ENCODE data around the gene DUSP8.

DUSP8 gene

DNA sequence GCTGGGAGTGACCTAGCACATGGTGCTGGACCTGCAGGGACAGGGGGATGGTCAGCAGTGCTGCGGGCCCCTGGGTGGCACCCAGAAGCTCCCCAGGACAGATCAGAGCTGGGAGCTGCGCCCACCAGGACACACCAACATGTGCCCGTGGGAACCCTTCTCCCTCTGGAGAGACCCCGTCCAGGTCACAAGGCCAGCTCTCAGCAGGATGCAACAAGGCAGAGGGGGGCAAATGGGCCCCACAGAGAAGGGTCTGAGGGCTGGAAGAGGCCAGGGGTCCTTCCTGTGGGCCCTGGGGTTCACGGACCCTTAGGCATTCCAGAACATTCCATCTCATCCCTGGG is 6.2 kb downstream of the DUSP8 start:
- DNase-seq (ENCODE audit: low spot score) = no peak

GRCh38 chr11:1565173-1565903 is 6.7 kb downstream of the DUSP8 start:
- no peak for DNase-seq (ENCODE audit: low spot score)

DNA sequence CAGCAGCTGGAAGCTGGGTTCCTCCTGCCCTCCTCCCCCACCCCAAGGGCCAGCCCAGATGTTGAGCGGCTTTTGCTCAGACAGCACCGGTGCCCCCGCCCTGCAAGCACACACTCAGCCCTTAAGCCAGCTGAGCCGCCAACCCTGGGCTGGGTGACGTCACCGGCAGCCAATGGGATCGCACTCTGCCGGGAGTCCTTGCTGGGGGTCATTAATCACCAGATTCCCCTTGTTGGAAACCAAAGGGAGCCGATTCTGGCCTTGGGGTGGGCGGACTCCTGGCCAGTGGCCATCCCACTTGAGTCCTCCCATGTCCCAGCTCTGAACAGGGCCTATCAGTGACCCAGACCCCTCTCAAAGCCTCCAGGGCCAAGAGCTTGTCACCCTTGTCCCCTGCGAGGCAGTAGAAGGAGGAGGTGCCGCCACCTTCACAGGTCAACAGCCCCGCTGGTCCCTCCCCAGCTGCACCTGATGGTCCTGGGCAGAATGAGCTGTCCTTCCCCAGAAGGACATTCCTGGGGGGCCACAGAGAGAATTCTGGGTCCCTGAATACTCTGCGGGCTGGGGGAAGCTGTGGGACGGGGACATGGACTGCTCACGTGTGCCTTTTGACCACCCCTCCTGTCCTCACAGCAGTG is 7.4 kb downstream of the DUSP8 start:
- peak; percentile 97 for DNase-seq (ENCODE audit: low spot score)

- DNase-seq (ENCODE audit: low spot score) = no peak
Observed at GRCh38 chr11:1563697-1564534, 8.2 kb downstream of the DUSP8 start.

- no peak for DNase-seq (ENCODE audit: low spot score)
Observed at GRCh38 chr11:1563149-1563638, 8.9 kb downstream of the DUSP8 start.

- DNase-seq (ENCODE audit: low spot score) = no peak
Observed at GRCh38 chr11:1562469-1563148, 9.5 kb downstream of the DUSP8 start.

DNA sequence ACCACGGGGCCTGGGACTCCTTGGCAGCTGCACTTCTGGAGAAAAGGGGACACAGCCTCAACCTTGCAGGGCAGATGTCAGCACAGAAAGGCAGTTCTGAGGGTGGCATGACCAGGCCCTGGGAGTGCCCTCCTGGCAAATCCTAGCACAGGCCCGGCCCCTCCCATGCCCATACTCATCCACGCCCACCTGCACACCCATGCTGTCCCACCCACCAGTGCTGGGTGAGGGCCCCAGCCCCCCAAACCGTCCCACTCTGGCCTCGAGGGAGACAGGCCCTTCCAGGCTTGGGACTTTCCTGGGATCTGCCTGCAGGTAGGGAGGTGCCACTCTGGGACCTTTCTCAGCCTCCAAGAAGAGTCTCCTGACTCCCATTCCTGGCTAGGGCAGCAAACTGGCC is 10.1 kb downstream of the DUSP8 start:
- no peak for DNase-seq (ENCODE audit: low spot score)

- DNase-seq (ENCODE audit: low spot score) = no peak
Observed at GRCh38 chr11:1561266-1561665, 10.8 kb downstream of the DUSP8 start.

DNA sequence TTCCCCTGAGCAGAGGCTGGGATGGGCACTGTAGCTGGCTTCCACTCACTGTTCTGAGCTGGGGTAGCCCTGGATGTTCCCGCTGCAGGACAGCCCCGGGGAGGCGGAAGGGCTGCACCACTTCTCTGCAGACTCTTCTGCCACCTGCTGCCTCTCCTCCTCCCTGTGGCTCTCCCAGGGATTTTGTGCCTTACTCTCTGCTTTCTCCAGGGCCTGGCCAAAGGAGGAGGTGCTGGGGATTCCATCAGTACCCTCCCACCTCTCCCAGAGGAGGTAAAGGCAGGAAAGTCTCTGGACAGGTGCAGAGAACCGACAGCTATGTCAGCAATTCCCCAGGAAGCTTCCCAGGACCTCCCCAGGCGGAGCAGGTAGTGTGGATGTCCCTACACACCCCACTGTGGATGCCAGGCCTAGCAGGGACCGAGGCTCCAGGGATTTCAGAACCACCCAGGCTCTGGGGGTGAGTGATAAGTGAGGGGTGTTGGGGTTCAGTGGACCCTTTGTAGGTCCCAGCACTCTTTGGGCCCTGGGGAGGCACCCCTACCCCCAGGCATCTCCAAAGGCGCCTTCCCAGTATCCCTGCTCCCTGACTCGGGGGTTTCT is 11.3 kb downstream of the DUSP8 start:
- no peak for DNase-seq (ENCODE audit: low spot score)

DNA sequence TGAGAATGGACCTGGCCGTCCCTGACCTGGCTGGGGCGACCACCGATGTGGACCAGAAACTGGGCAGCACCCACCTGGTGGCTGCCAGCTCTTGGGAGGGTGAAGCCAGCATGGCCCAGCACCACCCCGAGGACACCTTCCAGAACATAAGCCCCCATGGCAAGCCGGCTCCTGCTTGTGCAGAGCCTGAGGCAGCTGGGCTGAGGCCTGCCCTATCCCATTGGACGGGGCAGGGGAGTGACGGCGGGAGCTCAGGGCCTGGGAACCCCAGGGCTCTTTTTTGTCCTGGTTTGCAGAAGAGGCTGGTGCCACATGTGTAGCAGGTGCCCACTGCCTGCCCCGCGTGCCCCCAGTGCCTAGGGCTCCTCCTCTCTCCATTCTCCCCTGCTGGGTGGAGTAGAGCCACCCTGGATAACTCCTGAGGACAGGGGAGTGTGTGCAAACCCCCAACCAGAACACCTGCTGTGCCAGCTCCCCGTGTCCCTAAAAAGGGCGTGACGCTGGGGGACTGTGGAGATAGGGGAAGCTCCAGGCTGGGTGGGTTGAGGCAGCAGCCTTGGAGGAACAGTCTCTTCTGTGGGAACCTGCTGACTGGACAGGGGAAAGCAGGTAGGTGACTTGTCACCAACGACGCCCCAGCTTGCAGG is 11.9 kb downstream of the DUSP8 start:
- no peak for DNase-seq (ENCODE audit: low spot score)

GRCh38 chr11:1559111-1559951 is 12.7 kb downstream of the DUSP8 start:
- peak; percentile 88 for DNase-seq (ENCODE audit: low spot score)

DNA sequence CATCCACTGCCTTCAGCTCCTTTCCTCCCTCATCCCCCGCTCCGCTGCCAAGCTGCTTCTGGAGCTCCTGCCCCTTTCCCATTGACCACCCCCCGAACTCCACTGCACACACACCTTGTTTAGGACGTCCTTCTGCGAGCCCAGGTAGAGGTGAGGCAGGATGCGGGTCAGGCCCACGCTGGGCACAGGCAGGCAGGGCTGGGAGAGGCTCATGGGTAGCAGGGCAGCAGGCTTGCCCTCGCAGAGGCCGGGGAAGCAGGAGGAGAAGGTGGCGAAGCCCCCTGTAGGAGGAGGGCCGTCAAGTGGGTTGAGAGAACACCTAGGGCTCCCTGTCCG is 13.3 kb downstream of the DUSP8 start:
- DNase-seq (ENCODE audit: low spot score) = no peak

GRCh38 chr11:1557904-1558774 is 13.9 kb downstream of the DUSP8 start:
- DNase-seq (ENCODE audit: low spot score) = peak; percentile 95

GRCh38 chr11:1557051-1557884 is 14.8 kb downstream of the DUSP8 start:
- no peak for DNase-seq (ENCODE audit: low spot score)

- DNase-seq (ENCODE audit: low spot score) = no peak
Observed at GRCh38 chr11:1556278-1556902, 15.7 kb downstream of the DUSP8 start.

DNA sequence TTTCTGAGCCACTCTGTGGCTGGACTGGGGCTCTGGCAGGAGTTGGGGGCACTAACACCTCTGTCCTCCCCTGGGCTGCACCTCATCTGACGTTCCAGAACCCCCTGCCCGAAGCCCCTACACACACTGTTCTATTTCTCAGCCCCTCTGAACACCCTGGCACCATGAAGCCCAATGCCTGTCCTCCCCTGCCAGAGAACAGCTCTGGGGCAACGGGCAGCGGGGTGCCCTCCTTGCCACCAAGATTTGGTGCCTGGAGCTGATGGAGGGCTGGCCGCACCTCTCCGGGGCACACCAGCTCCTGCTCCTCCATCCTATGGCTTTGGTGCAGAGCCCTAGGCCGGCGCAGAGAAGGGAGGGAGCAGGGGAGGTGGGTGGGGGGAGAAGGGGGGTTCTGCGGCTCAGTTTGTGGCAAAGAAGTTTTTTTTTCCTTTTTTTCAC is 16.3 kb downstream of the DUSP8 start:
- no peak for DNase-seq (ENCODE audit: low spot score)

DNA sequence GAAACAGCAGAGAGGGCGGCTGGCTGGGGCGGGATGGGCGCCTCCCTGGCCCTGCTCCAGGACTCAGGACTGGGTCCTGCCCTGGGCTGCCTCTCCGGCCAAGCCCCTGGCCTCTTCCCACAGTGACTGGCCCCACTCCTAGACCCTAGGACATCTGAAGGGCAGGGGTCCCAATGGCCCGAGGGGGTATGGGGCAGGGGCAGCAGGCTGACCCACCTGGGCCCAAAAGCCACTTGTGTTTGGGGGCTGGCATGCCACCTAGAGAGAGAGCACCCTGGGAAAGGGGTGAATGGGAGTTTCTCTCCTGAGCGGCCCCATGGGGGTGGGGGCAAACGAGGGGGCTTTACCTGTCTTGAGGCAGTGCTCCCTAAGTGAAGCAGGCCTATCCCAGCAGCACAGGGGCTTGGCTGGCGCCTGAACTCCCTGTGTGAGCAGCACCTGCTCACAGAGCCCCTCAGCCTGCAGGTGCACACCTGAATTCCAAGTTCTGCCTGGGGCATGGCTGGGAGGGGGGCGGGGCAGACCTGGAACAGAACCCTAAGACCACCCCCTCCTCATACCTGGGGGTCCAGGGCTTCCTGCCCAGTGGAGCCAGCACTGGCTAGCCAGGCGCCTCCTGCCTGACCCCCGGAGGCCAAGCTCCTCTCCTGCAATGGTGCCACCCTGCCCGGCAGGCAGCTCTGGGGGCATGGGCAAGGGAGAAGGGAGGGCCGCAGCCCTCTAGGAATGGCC is 16.9 kb downstream of the DUSP8 start:
- no peak for DNase-seq (ENCODE audit: low spot score)
